MM.1S (cell line): ENCODE measurements around the gene CHCHD6.

Source experiments
- DNase-seq: peaks from one replicate; pipeline ENCODE4 v3.0.0-alpha.2; 2015
- H2AFZ ChIP-seq: fragments of 300-600 bp; sonication (generic); 2 replicates; pipeline ENCODE4 v1.6.0; 2016; ENCODE audit warnings: antibody characterized with exemption, low read length
- H3F3A ChIP-seq: fragments of 300-600 bp; sonication (generic); 2 replicates; pipeline ENCODE4 v1.6.1; 2016; ENCODE audit warnings: mild to moderate bottlenecking, antibody characterized with exemption, low read length, moderate library complexity, mixed read lengths; ENCODE audit not compliant: insufficient read depth
- H3K27ac ChIP-seq: fragments of 300-600 bp; sonication (generic); 2 replicates; pipeline ENCODE4 v1.5.1; 2016; ENCODE audit warnings: mild to moderate bottlenecking, low read length
- H3K27me3 ChIP-seq: fragments of 300-600 bp; sonication (generic); replicated peaks from 2 replicates; pipeline ENCODE4 v1.6.0; 2016; ENCODE audit warnings: low read length; ENCODE audit not compliant: insufficient read depth
- H3K36me3 ChIP-seq: fragments of 300-600 bp; sonication (generic); replicated peaks from 2 replicates; pipeline ENCODE4 v1.6.1; 2016; ENCODE audit warnings: mild to moderate bottlenecking, low read length, mixed read lengths; ENCODE audit not compliant: insufficient read depth
- H3K4me1 ChIP-seq: fragments of 300-600 bp; sonication (generic); 2 replicates; pipeline ENCODE4 v1.6.1; 2016; ENCODE audit warnings: low read length, mixed read lengths
- H3K4me2 ChIP-seq: fragments of 300-600 bp; sonication (generic); 2 replicates; pipeline ENCODE4 v1.6.0; 2016; ENCODE audit warnings: low read depth, low read length
- H3K4me3 ChIP-seq: fragments of 300-600 bp; sonication (generic); 2 replicates; pipeline ENCODE4 v1.5.1; 2016; ENCODE audit warnings: low read length, mixed read lengths
- H3K79me2 ChIP-seq: fragments of 300-600 bp; sonication (generic); 2 replicates; pipeline ENCODE4 v1.6.1; 2016; ENCODE audit warnings: mixed run types, low read length, mixed read lengths
- H3K9ac ChIP-seq: fragments of 300-600 bp; sonication (generic); 2 replicates; pipeline ENCODE4 v1.6.1; 2016; ENCODE audit warnings: low read length, mixed read lengths
- H3K9me2 ChIP-seq: fragments of 300-600 bp; sonication (generic); replicated peaks from 2 replicates; pipeline ENCODE4 v1.6.1; 2016; ENCODE audit warnings: mild to moderate bottlenecking, low read length, mixed read lengths; ENCODE audit not compliant: insufficient read depth
- H3K9me3 ChIP-seq: fragments of 300-600 bp; sonication (generic); replicated peaks from 2 replicates; pipeline ENCODE4 v1.6.1; 2016; ENCODE audit warnings: mild to moderate bottlenecking, low read length, mixed read lengths; ENCODE audit not compliant: insufficient read depth
- H4K20me1 ChIP-seq: fragments of 300-600 bp; sonication (generic); 2 replicates; pipeline ENCODE4 v1.6.1; 2016; ENCODE audit warnings: mild to moderate bottlenecking, low read length, moderate library complexity, mixed read lengths; ENCODE audit not compliant: insufficient read depth
- CTCF ChIP-seq: fragments of 300-600 bp; sonication (generic); IDR thresholded peaks from 2 replicates; pipeline ENCODE4 v1.5.1; 2016; ENCODE audit warnings: antibody characterized with exemption, low read length, mixed read lengths
- EZH2 ChIP-seq: fragments of 300-600 bp; sonication (generic); optimal IDR thresholded peaks from 2 replicates; pipeline ENCODE3; 2017; ENCODE audit warnings: low read depth, mild to moderate bottlenecking, antibody characterized with exemption, low read length, mixed read lengths
- EZH2phosphoT487 ChIP-seq: fragments of 300-600 bp; sonication (generic); IDR thresholded peaks from 2 replicates; pipeline ENCODE4 v1.6.1; 2018; ENCODE audit warnings: antibody characterized with exemption, low read length

CHCHD6 gene

GRCh38 chr3:126753191-126754160 lies 49.4 kb downstream of the CHCHD6 start:
- Histone ChIP-seq H3K4me1 (no peaks in the 10 kb centered on the region), H3K9me2 (no peaks in the 10 kb centered on the region), H3K27ac (no peak overlapping the region), H3K9ac (no peak overlapping the region), H3K27me3 (no peaks in the 10 kb centered on the region), H4K20me1 (no peaks in the 10 kb centered on the region), H3K4me2 (no peak overlapping the region), H2AFZ (no peak overlapping the region), H3K9me3 (no peaks in the 10 kb centered on the region), H3K36me3 (no peaks in the 10 kb centered on the region), H3K4me3 (no peak overlapping the region), H3K79me2 (no peaks in the 10 kb centered on the region), H3F3A (no peaks in the 10 kb centered on the region)
- DNase-seq, result no peak
- no peak for TF ChIP-seq CTCF
- no peak for TF ChIP-seq EZH2phosphoT487
- no peak for TF ChIP-seq EZH2

GRCh38 chr3:126755866-126756265 lies 51.8 kb downstream of the CHCHD6 start:
- Histone ChIP-seq H2AFZ (no peak overlapping the region), H3K27me3 (no peaks in the 10 kb centered on the region), H3K4me2 (no peak overlapping the region), H3F3A (no peaks in the 10 kb centered on the region), H4K20me1 (no peaks in the 10 kb centered on the region), H3K36me3 (no peaks in the 10 kb centered on the region), H3K9me2 (no peaks in the 10 kb centered on the region), H3K27ac (no peak overlapping the region), H3K9me3 (no peaks in the 10 kb centered on the region), H3K9ac (no peak overlapping the region), H3K4me1 (no peaks in the 10 kb centered on the region), H3K79me2 (no peaks in the 10 kb centered on the region), H3K4me3 (no peak overlapping the region)
- TF ChIP-seq EZH2 (no peak), CTCF (no peak), EZH2phosphoT487 (no peak)
- DNase-seq, result no peak

- no peaks in the 10 kb centered on the region for H3K36me3 ChIP-seq
- H3K27me3 ChIP-seq, result no peaks in the 10 kb centered on the region
- no peaks in the 10 kb centered on the region for H3F3A ChIP-seq
- no peak for DNase-seq
- no peaks in the 10 kb centered on the region for H3K4me1 ChIP-seq
- H3K4me2 ChIP-seq, result no peak overlapping the region
- H4K20me1 ChIP-seq, result no peaks in the 10 kb centered on the region
- H3K27ac ChIP-seq, result no peak overlapping the region
- H2AFZ ChIP-seq, result no peak overlapping the region
- H3K9ac ChIP-seq, result no peak overlapping the region
- H3K79me2 ChIP-seq, result no peaks in the 10 kb centered on the region
- H3K9me3 ChIP-seq, result no peaks in the 10 kb centered on the region
- no peaks in the 10 kb centered on the region for H3K9me2 ChIP-seq
- H3K4me3 ChIP-seq, result no peak overlapping the region
- TF ChIP-seq EZH2phosphoT487 (no peak), EZH2 (no peak), CTCF (no peak)
These were observed 54.0 kb downstream of the CHCHD6 start for GRCh38 chr3:126758026-126758425.
